Activated T-cell treated with anti-CD3 and anti-CD28 coated beads, Interleukin-2, amount 50 U/mL, for 4 hours (primary cell): ENCODE results near the gene IGFBPL1. TPM values are rescaled to one million over a fixed set of nuclear protein-coding genes. Genes with fewer than 3 reads are reported as not detected.
A peak's percentile ranks its signal among the peaks of the same experiment; 100 is the strongest.

Source experiments
- ATAC-seq, 2 donors: fragments of 200-7000 bp; cut with Tn5 transposase; one replicate each; pipeline ENCODE4 v1.10.0; 2021
- DNase-seq: peaks from one replicate; pipeline ENCODE4 v3.0.0-alpha.2; 2020
- H3K27me3 Mint-ChIP-seq: one replicate; pipeline ENCODE4 v1.8.0; 2021; ENCODE audit warnings: low read depth, mixed read lengths
- H3K36me3 Mint-ChIP-seq: one replicate; pipeline ENCODE4 v1.8.0; 2022; ENCODE audit warnings: mixed read lengths; ENCODE audit not compliant: insufficient read depth
- H3K4me1 Mint-ChIP-seq: one replicate; pipeline ENCODE4 v1.8.0; 2021; ENCODE audit warnings: low read depth, mixed read lengths
- H3K4me3 Mint-ChIP-seq: one replicate; pipeline ENCODE4 v1.8.0; 2021; ENCODE audit warnings: mild to moderate bottlenecking, moderate library complexity, mixed read lengths
- H3K9me3 Mint-ChIP-seq: one replicate; pipeline ENCODE4 v1.8.0; 2021; ENCODE audit warnings: mixed read lengths
- total RNA-seq, 3 donors: library from RNA; stranded (reverse); gene quantifications; one replicate each; pipeline ENCODE4 v1.2.1, GENCODE V29; 2021

IGFBPL1 gene
- total RNA-seq, 3 donors from 2014 or later = 0.24 TPM; not detected in 2

GRCh38 chr9:38368731-38369130 is 55.5 kb downstream of the IGFBPL1 start:
- peaks cover 7% of the 10 kb centered on the region for H3K27me3 Mint-ChIP-seq
- no peak overlapping the region for H3K4me3 Mint-ChIP-seq
- no peaks in the 10 kb centered on the region for H3K9me3 Mint-ChIP-seq
- H3K36me3 Mint-ChIP-seq = no peaks in the 10 kb centered on the region
- ATAC-seq (no peak), DNase-seq (no peak)
- H3K4me1 Mint-ChIP-seq = no peaks in the 10 kb centered on the region

- ATAC-seq (no peak), DNase-seq (no peak)
- peaks cover 7% of the 10 kb centered on the region for H3K27me3 Mint-ChIP-seq
- H3K9me3 Mint-ChIP-seq = no peaks in the 10 kb centered on the region
- H3K4me3 Mint-ChIP-seq = no peak overlapping the region
- H3K36me3 Mint-ChIP-seq = no peaks in the 10 kb centered on the region
- H3K4me1 Mint-ChIP-seq = peaks cover 3% of the 10 kb centered on the region
Measured at GRCh38 chr9:38367898-38368297, 56.4 kb downstream of the IGFBPL1 start.

- DNase-seq (no peak), ATAC-seq (no peak)
- Mint-ChIP-seq H3K4me1 (peaks cover 5% of the 10 kb centered on the region), H3K27me3 (peaks cover 2% of the 10 kb centered on the region), H3K36me3 (no peaks in the 10 kb centered on the region), H3K9me3 (no peaks in the 10 kb centered on the region), H3K4me3 (no peak overlapping the region)
Measured at GRCh38 chr9:38363589-38363925, 60.7 kb downstream of the IGFBPL1 start.

- Mint-ChIP-seq H3K4me3 (peak overlapping the region; percentile 55), H3K9me3 (no peaks in the 10 kb centered on the region), H3K36me3 (no peaks in the 10 kb centered on the region), H3K4me1 (peaks cover 5% of the 10 kb centered on the region), H3K27me3 (peaks cover 2% of the 10 kb centered on the region)
- no peak for DNase-seq
- ATAC-seq = peak; percentile 33 to 43
Measured at GRCh38 chr9:38362852-38363588, 61.2 kb downstream of the IGFBPL1 start.

- no peak overlapping the region for H3K4me3 Mint-ChIP-seq
- no peaks in the 10 kb centered on the region for H3K36me3 Mint-ChIP-seq
- no peak for ATAC-seq
- no peak for DNase-seq
- peaks cover 5% of the 10 kb centered on the region for H3K4me1 Mint-ChIP-seq
- no peaks in the 10 kb centered on the region for H3K9me3 Mint-ChIP-seq
- peaks cover 2% of the 10 kb centered on the region for H3K27me3 Mint-ChIP-seq
Measured at GRCh38 chr9:38361473-38361850, 62.8 kb downstream of the IGFBPL1 start.

GRCh38 chr9:38360839-38361472 is 63.3 kb downstream of the IGFBPL1 start:
- DNase-seq = no peak
- ATAC-seq = no peak
- peaks cover 2% of the 10 kb centered on the region for H3K27me3 Mint-ChIP-seq
- H3K4me3 Mint-ChIP-seq = no peak overlapping the region
- H3K4me1 Mint-ChIP-seq = peaks cover 5% of the 10 kb centered on the region
- no peaks in the 10 kb centered on the region for H3K9me3 Mint-ChIP-seq
- no peaks in the 10 kb centered on the region for H3K36me3 Mint-ChIP-seq

- peaks cover 5% of the 10 kb centered on the region for H3K4me1 Mint-ChIP-seq
- H3K27me3 Mint-ChIP-seq = peaks cover 1% of the 10 kb centered on the region
- no peaks in the 10 kb centered on the region for H3K36me3 Mint-ChIP-seq
- H3K4me3 Mint-ChIP-seq = no peak overlapping the region
- DNase-seq (no peak), ATAC-seq (no peak)
- no peaks in the 10 kb centered on the region for H3K9me3 Mint-ChIP-seq
Measured at GRCh38 chr9:38359689-38360385, 64.4 kb downstream of the IGFBPL1 start.

GRCh38 chr9:38359297-38359653 is 65.0 kb downstream of the IGFBPL1 start:
- Mint-ChIP-seq H3K9me3 (no peaks in the 10 kb centered on the region), H3K36me3 (no peaks in the 10 kb centered on the region), H3K27me3 (no peaks in the 10 kb centered on the region), H3K4me1 (peaks cover 5% of the 10 kb centered on the region), H3K4me3 (no peak overlapping the region)
- DNase-seq = no peak
- ATAC-seq = no peak

- no peak for DNase-seq
- Mint-ChIP-seq H3K27me3 (no peaks in the 10 kb centered on the region), H3K4me1 (peaks cover 5% of the 10 kb centered on the region), H3K4me3 (no peak overlapping the region), H3K9me3 (no peaks in the 10 kb centered on the region), H3K36me3 (no peaks in the 10 kb centered on the region)
- ATAC-seq = no peak
Measured at GRCh38 chr9:38358390-38359296, 65.6 kb downstream of the IGFBPL1 start.

- no peaks in the 10 kb centered on the region for H3K4me1 Mint-ChIP-seq
- H3K36me3 Mint-ChIP-seq = no peaks in the 10 kb centered on the region
- no peak for DNase-seq
- no peak for ATAC-seq
- no peaks in the 10 kb centered on the region for H3K27me3 Mint-ChIP-seq
- H3K9me3 Mint-ChIP-seq = no peaks in the 10 kb centered on the region
- no peak overlapping the region for H3K4me3 Mint-ChIP-seq
Measured at GRCh38 chr9:38357350-38358114, 66.7 kb downstream of the IGFBPL1 start.

- H3K4me1 Mint-ChIP-seq = no peaks in the 10 kb centered on the region
Measured at GRCh38 chr9:38356851-38357250, 67.4 kb downstream of the IGFBPL1 start.

More at GRCh38 chr9:38356851-38357250, 67.4 kb downstream of the IGFBPL1 start:
- no peaks in the 10 kb centered on the region for H3K27me3 Mint-ChIP-seq
- no peak for ATAC-seq
- DNase-seq = no peak
- no peaks in the 10 kb centered on the region for H3K9me3 Mint-ChIP-seq
- no peak overlapping the region for H3K4me3 Mint-ChIP-seq
- no peaks in the 10 kb centered on the region for H3K36me3 Mint-ChIP-seq
